ENCODE data around the gene TMEM163. TPM values are rescaled to one million over a fixed set of nuclear protein-coding genes. Genes with fewer than 3 reads are reported as not detected.

Gene TMEM163
- total RNA-seq, 6 experiments from 2014 or later: 0.06 to 0.20 (median 0.07) TPM; not detected in 3

GRCh38 chr2:134435936-134436335, 282.9 kb downstream of the TMEM163 start:
- intact Hi-C loops (cut with DNase I): no loop called here
- H3K4me1 ChIP-seq: peaks cover 0 to 43% (median 14%) of the 10 kb centered on the region in 4 donors
- no peaks in the 10 kb centered on the region for H3K9me3 ChIP-seq
- DNase-seq: no peak
- H3K27ac ChIP-seq: peak overlapping the region in 1 of 3 donors; percentile 1
- no peaks in the 10 kb centered on the region for H3K27me3 ChIP-seq
- no peaks in the 10 kb centered on the region for H3K36me3 ChIP-seq
- H3K4me3 ChIP-seq: no peak overlapping the region
- TF ChIP-seq, protein P1, sequence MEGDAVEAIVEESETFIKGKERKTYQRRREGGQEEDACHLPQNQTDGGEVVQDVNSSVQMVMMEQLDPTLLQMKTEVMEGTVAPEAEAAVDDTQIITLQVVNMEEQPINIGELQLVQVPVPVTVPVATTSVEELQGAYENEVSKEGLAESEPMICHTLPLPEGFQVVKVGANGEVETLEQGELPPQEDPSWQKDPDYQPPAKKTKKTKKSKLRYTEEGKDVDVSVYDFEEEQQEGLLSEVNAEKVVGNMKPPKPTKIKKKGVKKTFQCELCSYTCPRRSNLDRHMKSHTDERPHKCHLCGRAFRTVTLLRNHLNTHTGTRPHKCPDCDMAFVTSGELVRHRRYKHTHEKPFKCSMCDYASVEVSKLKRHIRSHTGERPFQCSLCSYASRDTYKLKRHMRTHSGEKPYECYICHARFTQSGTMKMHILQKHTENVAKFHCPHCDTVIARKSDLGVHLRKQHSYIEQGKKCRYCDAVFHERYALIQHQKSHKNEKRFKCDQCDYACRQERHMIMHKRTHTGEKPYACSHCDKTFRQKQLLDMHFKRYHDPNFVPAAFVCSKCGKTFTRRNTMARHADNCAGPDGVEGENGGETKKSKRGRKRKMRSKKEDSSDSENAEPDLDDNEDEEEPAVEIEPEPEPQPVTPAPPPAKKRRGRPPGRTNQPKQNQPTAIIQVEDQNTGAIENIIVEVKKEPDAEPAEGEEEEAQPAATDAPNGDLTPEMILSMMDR (IDR thresholded peaks at IDR 0.05): peak in 1 of 4 donors; percentile 7
- TF ChIP-seq POLR2A (IDR thresholded peaks at IDR 0.05): no peak
- ATAC-seq: no peak

DNA sequence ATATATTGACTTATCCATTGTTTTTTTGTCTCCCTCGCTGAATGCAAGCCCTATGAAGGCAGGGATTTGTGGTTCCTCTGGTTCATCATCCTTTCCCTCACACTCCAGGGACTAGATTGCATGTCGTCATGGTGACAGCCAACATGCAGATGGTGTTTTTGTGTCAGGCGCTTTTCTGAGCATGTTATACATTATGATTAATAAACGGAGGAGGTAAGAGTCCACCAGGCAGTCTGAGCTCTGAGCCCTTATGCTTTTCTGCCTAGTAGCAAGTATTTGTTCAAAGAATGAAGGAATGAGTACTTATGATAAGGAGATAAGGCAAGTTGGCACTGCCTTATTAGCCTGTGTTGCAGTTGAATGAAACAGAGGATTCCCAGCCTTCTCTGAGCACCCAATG, 283.3 kb downstream of the TMEM163 start:
- TF ChIP-seq, protein P1 (IDR thresholded peaks at IDR 0.05): no peak
- no peak for TF ChIP-seq POLR2A (IDR thresholded peaks at IDR 0.05)
- Histone ChIP-seq H3K36me3 (no peaks in the 10 kb centered on the region), H3K4me1 (peaks cover 0 to 44% (median 14%) of the 10 kb centered on the region in 4 donors), H3K27ac (peak overlapping the region in 1 of 3 donors; percentile 1), H3K4me3 (no peak overlapping the region), H3K9me3 (no peaks in the 10 kb centered on the region), H3K27me3 (no peaks in the 10 kb centered on the region)
- DNase-seq (no peak), ATAC-seq (no peak)
- intact Hi-C loops (cut with DNase I): no loop called here
- WGBS (ENCODE audit: insufficient coverage, low coverage, low lambda C conversion rate, missing lambda C conversion rate): 93% methylated on average over 3 of the region's 4 CpGs

DNA sequence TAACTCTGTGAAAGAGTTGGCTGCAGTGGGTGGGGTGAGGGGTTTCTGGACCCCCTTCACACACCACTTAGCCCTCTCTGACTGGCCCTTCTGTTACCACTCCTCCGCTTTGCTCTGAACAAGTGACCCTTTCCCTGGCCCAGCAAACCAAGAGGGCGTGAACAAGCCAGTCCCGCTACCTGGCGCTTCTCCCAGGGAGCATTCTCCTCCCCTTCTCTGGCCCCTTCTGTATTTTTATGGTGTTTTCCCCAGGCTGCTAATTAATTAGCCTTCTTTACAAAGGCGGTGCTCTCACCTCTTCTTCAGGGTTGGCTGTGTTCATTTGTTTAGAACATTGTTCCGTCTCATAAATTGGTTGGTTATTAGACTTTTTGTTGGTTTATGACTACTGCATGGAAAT, 284.8 kb downstream of the TMEM163 start:
- peak; percentile 61 to 81 (median 78) for DNase-seq
- 67% methylated on average over 5 of the region's 6 CpGs for WGBS (ENCODE audit: insufficient coverage, low coverage, low lambda C conversion rate, missing lambda C conversion rate)

GRCh38 chr2:134433469-134433868, 285.3 kb downstream of the TMEM163 start:
- ATAC-seq: peak; percentile 73 to 88 (median 79)

More for the DNA sequence above, 284.8 kb downstream of the TMEM163 start:
- Histone ChIP-seq H3K36me3 (no peaks in the 10 kb centered on the region), H3K4me3 (peak overlapping the region in 1 of 3 donors; percentile 8), H3K4me1 (peaks cover 0 to 44% (median 14%) of the 10 kb centered on the region in 4 donors), H3K27ac (peak overlapping the region; percentile 51 to 96 (median 87)), H3K9me3 (no peaks in the 10 kb centered on the region), H3K27me3 (no peaks in the 10 kb centered on the region)
- intact Hi-C loops (cut with DNase I): no loop called here
- ATAC-seq: peak; percentile 55 to 70 (median 68)
- TF ChIP-seq, protein P1 (IDR thresholded peaks at IDR 0.05): no peak
- TF ChIP-seq POLR2A (IDR thresholded peaks at IDR 0.05): peak; percentile 3

More at GRCh38 chr2:134433469-134433868, 285.3 kb downstream of the TMEM163 start:
- WGBS (ENCODE audit: insufficient coverage, low coverage, low lambda C conversion rate, missing lambda C conversion rate): 40% methylated on average over 7 of the region's 7 CpGs
- Histone ChIP-seq H3K4me1 (peaks cover 0 to 44% (median 14%) of the 10 kb centered on the region in 4 donors), H3K4me3 (peak overlapping the region in 1 of 3 donors; percentile 8), H3K27me3 (no peaks in the 10 kb centered on the region), H3K9me3 (no peaks in the 10 kb centered on the region), H3K36me3 (peaks cover 0 to 2% (median 0%) of the 10 kb centered on the region in 4 donors), H3K27ac (peak overlapping the region; percentile 80 to 96 (median 87))
- intact Hi-C loops (cut with DNase I): no loop called here
- DNase-seq: peak; percentile 52 to 83 (median 72)
- TF ChIP-seq POLR2A (IDR thresholded peaks at IDR 0.05): no peak
- TF ChIP-seq, protein P1 (IDR thresholded peaks at IDR 0.05): no peak
